H1 (cell line): Measurements from ENCODE around the gene CXXC5. TPM values are rescaled to one million over a fixed set of nuclear protein-coding genes. Genes with fewer than 3 reads are reported as not detected.

ENCODE experiments used
- CTCF ChIA-PET: fragments of 300-600 bp; sonication (Branson Sonifier 250); formaldehyde crosslinking; loops from one replicate; lab custom pipeline; 2021; ENCODE audit not compliant: partially characterized antibody; lab: Charles Lee
- POLR2A ChIA-PET: fragments of 300-600 bp; sonication (Branson Sonifier 250); formaldehyde crosslinking; loops from one replicate; lab custom pipeline; 2021; ENCODE audit warnings: inconsistent platforms; ENCODE audit not compliant: partially characterized antibody; lab: Charles Lee
- DNase-seq, 2 experiments: peaks; one replicate each; pipeline versions ENCODE4 v3.0.0 to v3.0.0-alpha.2; 2010 to 2022; ENCODE audit warnings: low spot score in 2 of 2, low read depth in 1 of 2, mixed read lengths in 1 of 2
- FAIRE-seq: peaks from 2 replicates; lab custom pipeline; 2011; peaks lifted over from hg19 to GRCh38; lab: Jason Lieb, UNC
- H2AFZ ChIP-seq: 2 replicates; pipeline ENCODE4 v1.8.1; 2012; ENCODE audit warnings: low read length, inconsistent platforms
- H2AK5ac ChIP-seq: 2 replicates; pipeline ENCODE4 v1.6.1; 2013; ENCODE audit warnings: low read depth, low read length
- H2BK120ac ChIP-seq: replicated peaks from 2 replicates; pipeline ENCODE3; 2013; ENCODE audit warnings: low read depth, low read length, inconsistent platforms
- H2BK12ac ChIP-seq: 2 replicates; pipeline ENCODE4 v1.6.1; 2013; ENCODE audit warnings: low read depth, low read length
- H2BK15ac ChIP-seq: 2 replicates; pipeline ENCODE4 v1.6.1; 2013; ENCODE audit warnings: low read length
- H2BK20ac ChIP-seq: 2 replicates; pipeline ENCODE4 v1.6.1; 2013; ENCODE audit warnings: low read length
- H2BK5ac ChIP-seq: 2 replicates; pipeline ENCODE4 v1.6.1; 2013; ENCODE audit warnings: low read depth, low read length
- H3K14ac ChIP-seq: 2 replicates; pipeline ENCODE4 v1.6.1; 2013; ENCODE audit warnings: inconsistent platforms; ENCODE audit not compliant: insufficient read length
- H3K18ac ChIP-seq: 2 replicates; pipeline ENCODE4 v1.6.1; 2013; ENCODE audit warnings: low read length; ENCODE audit errors: extremely low read depth
- H3K23ac ChIP-seq: 2 replicates; pipeline ENCODE4 v1.6.1; 2013; ENCODE audit warnings: inconsistent platforms; ENCODE audit not compliant: insufficient read length
- H3K23me2 ChIP-seq: 2 replicates; pipeline ENCODE4 v1.6.1; 2013; ENCODE audit warnings: low read depth, low read length
- H3K27ac ChIP-seq: 2 replicates; pipeline ENCODE4 v1.6.1; 2011; ENCODE audit warnings: low read depth, low read length, inconsistent platforms
- H3K27me3 ChIP-seq, 4 experiments: replicated peaks in 1 of 4; 1 replicate in 1 of 4; 2 replicates in 3 of 4; pipeline versions ENCODE4 v1.6.1 to v1.8.1; 2011 to 2013; ENCODE audit warnings: low read length in 3 of 4, mild to moderate bottlenecking in 3 of 4, inconsistent platforms in 2 of 4, mixed read lengths in 2 of 4, moderate library complexity in 1 of 4; ENCODE audit not compliant: control insufficient read depth in 3 of 4, insufficient read depth in 3 of 4; ENCODE audit errors: extremely low read depth in 1 of 4
- H3K36me3 ChIP-seq, 4 experiments: 2 replicates each; pipeline versions ENCODE4 v1.6.1 to v1.8.1; 2011 to 2013; ENCODE audit warnings: mild to moderate bottlenecking in 4 of 4, low read length in 3 of 4, moderate library complexity in 2 of 4, control low read depth in 1 of 4, inconsistent platforms in 1 of 4; ENCODE audit not compliant: insufficient read depth in 4 of 4, control insufficient read depth in 2 of 4
- H3K4ac ChIP-seq: replicated peaks from 2 replicates; pipeline ENCODE3; 2013; ENCODE audit warnings: low read length, low read depth, mixed read lengths, inconsistent platforms; ENCODE audit not compliant: insufficient read length
- H3K4me1 ChIP-seq, 4 experiments: replicated peaks in 1 of 4; 1 replicate in 1 of 4; 2 replicates in 3 of 4; pipeline versions ENCODE4 v1.6.1 to v1.8.1; 2011 to 2013; ENCODE audit warnings: low read length in 3 of 4, inconsistent platforms in 2 of 4, mixed read lengths in 1 of 4; ENCODE audit not compliant: insufficient read depth in 4 of 4, control insufficient read depth in 3 of 4
- H3K4me2 ChIP-seq, 2 experiments: 2 replicates each; pipeline versions ENCODE4 v1.6.1 to v1.8.1; 2011 to 2013; ENCODE audit warnings: low read depth in 2 of 2, low read length in 2 of 2, control low read depth in 1 of 2, inconsistent platforms in 1 of 2, mild to moderate bottlenecking in 1 of 2; ENCODE audit not compliant: insufficient read depth in 1 of 2
- H3K4me3 ChIP-seq, 4 experiments: fragments of 200-600, 300-600 bp in 1 of 4; sonication (generic), shearing (Covaris generic), sonication (Bioruptor Twin) in 1 of 4; 2 replicates each; pipeline versions ENCODE4 v1.5.1 to v1.8.1; 2011 to 2016; ENCODE audit warnings: low read length in 4 of 4, low read depth in 3 of 4, control low read depth in 2 of 4, inconsistent platforms in 2 of 4, mild to moderate bottlenecking in 2 of 4, mixed read lengths in 1 of 4, moderate library complexity in 1 of 4; ENCODE audit not compliant: insufficient read depth in 2 of 4; ENCODE audit errors: extremely low read depth in 1 of 4
- H3K56ac ChIP-seq: replicated peaks from 2 replicates; pipeline ENCODE3; 2013; ENCODE audit warnings: low read depth, mild to moderate bottlenecking, mixed read lengths, low read length, inconsistent platforms; ENCODE audit not compliant: insufficient read length
- H3K79me1 ChIP-seq: 2 replicates; pipeline ENCODE4 v1.6.1; 2013; ENCODE audit warnings: low read depth, low read length, control low read depth
- H3K79me2 ChIP-seq, 2 experiments: 2 replicates each; pipeline versions ENCODE4 v1.6.1 to v1.8.1; 2012 to 2013; ENCODE audit warnings: low read length in 2 of 2, mild to moderate bottlenecking in 2 of 2, inconsistent platforms in 1 of 2; ENCODE audit not compliant: insufficient read depth in 2 of 2, control insufficient read depth in 1 of 2
- H3K9ac ChIP-seq, 4 experiments: replicated peaks in 1 of 4; 1 replicate in 1 of 4; 2 replicates in 3 of 4; pipeline versions ENCODE4 v1.6.1 to v1.8.1; 2011 to 2013; ENCODE audit warnings: low read depth in 3 of 4, low read length in 3 of 4, control low read depth in 2 of 4, mild to moderate bottlenecking in 2 of 4, moderate library complexity in 2 of 4, inconsistent platforms in 1 of 4; ENCODE audit errors: extremely low read depth in 1 of 4
- H3K9me3 ChIP-seq, 2 experiments: 2 replicates each; pipeline versions ENCODE4 v1.6.1 to v1.8.1; 2012 to 2013; ENCODE audit warnings: mild to moderate bottlenecking in 2 of 2, moderate library complexity in 2 of 2, control low read depth in 1 of 2, inconsistent platforms in 1 of 2, low read depth in 1 of 2, low read length in 1 of 2, mixed read lengths in 1 of 2; ENCODE audit not compliant: insufficient read depth in 2 of 2
- H4K20me1 ChIP-seq, 2 experiments: replicated peaks in 1 of 2; 2 replicates each; pipeline versions ENCODE3 to v1.8.1; 2011 to 2013; ENCODE audit warnings: inconsistent platforms in 2 of 2, low read length in 2 of 2, mild to moderate bottlenecking in 1 of 2; ENCODE audit not compliant: insufficient read depth in 2 of 2, control insufficient read depth in 1 of 2
- H4K5ac ChIP-seq: 2 replicates; pipeline ENCODE4 v1.6.1; 2013; ENCODE audit warnings: low read length, low read depth, mixed read lengths, inconsistent platforms; ENCODE audit not compliant: insufficient read length
- H4K8ac ChIP-seq: 2 replicates; pipeline ENCODE4 v1.8.0; 2013; ENCODE audit warnings: mild to moderate bottlenecking, moderate library complexity, low read length, inconsistent platforms; ENCODE audit not compliant: insufficient read depth; ENCODE audit errors: extremely low read depth
- H4K91ac ChIP-seq: replicated peaks from 2 replicates; pipeline ENCODE3; 2013; ENCODE audit warnings: low read length, mixed read lengths, inconsistent platforms; ENCODE audit not compliant: insufficient read length
- E2F6 ChIP-seq: IDR thresholded peaks from 2 replicates; pipeline ENCODE4 v1.6.1; 2012; ENCODE audit warnings: inconsistent platforms
- EP300 ChIP-seq, 2 experiments: IDR thresholded peaks; 1 replicate in 1 of 2; 2 replicates in 1 of 2; pipeline ENCODE4 v1.6.1; 2011 to 2012; ENCODE audit warnings: low read depth in 2 of 2, low read length in 2 of 2, mild to moderate bottlenecking in 2 of 2, borderline replicate concordance in 1 of 2, inconsistent platforms in 1 of 2, moderate library complexity in 1 of 2
- EZH2 ChIP-seq: fragments of 200-600 bp; sonication (generic); IDR thresholded peaks from 2 replicates; pipeline ENCODE4 v1.7.1; 2012; ENCODE audit warnings: low read depth, mild to moderate bottlenecking, moderate library complexity, low read length, inconsistent platforms; ENCODE audit not compliant: severe bottlenecking
- GTF2F1 ChIP-seq: IDR thresholded peaks from 2 replicates; pipeline ENCODE4 v1.6.1; 2012; ENCODE audit warnings: low read depth, low read length, improper control_type of control experiment, borderline replicate concordance
- KDM5A ChIP-seq: fragments of 200-600 bp; IDR thresholded peaks from 2 replicates; pipeline ENCODE4 v1.7.1; 2012; ENCODE audit warnings: mild to moderate bottlenecking, low read length, inconsistent platforms, mixed read lengths
- MAFK ChIP-seq: IDR thresholded peaks from 2 replicates; pipeline ENCODE4 v1.6.1; 2012; ENCODE audit warnings: low read depth, mild to moderate bottlenecking, improper control_type of control experiment, low read length
- PHF8 ChIP-seq: fragments of 200-600 bp; sonication (generic); conservative IDR thresholded peaks from 2 replicates; pipeline ENCODE4 v1.7.1; 2012; ENCODE audit warnings: low read depth, mild to moderate bottlenecking, inconsistent platforms, low read length, moderate library complexity
- POU5F1 ChIP-seq: IDR thresholded peaks from 2 replicates; pipeline ENCODE4 v1.6.1; 2011; ENCODE audit warnings: low read depth, mild to moderate bottlenecking, low read length, moderate library complexity
- RFX5 ChIP-seq: IDR thresholded peaks from 2 replicates; pipeline ENCODE4 v1.6.1; 2011; ENCODE audit warnings: low read depth, low read length, improper control_type of control experiment, borderline replicate concordance
- SIN3A ChIP-seq, 2 experiments: IDR thresholded peaks in 1 of 2; conservative IDR thresholded peaks in 1 of 2; 2 replicates each; pipeline ENCODE4 v1.6.1; 2011 to 2012; ENCODE audit warnings: low read length in 2 of 2, improper control_type of control experiment in 1 of 2, low read depth in 1 of 2, mild to moderate bottlenecking in 1 of 2
- SP4 ChIP-seq: IDR thresholded peaks from 2 replicates; pipeline ENCODE4 v1.6.1; 2012; ENCODE audit warnings: low read length, inconsistent platforms
- YY1 ChIP-seq: IDR thresholded peaks from 2 replicates; pipeline ENCODE4 v1.6.1; 2011; ENCODE audit warnings: low read depth, mild to moderate bottlenecking, low read length
- WGBS, 2 experiments: shearing (Covaris generic) in 1 of 2; methylation state at CpG; one replicate each; pipeline versions ENCODE4 v1.1.6 to v1.1.7; 2013 to 2015; ENCODE audit warnings: low lambda C conversion rate in 2 of 2, mixed read lengths in 2 of 2, inconsistent platforms in 1 of 2, low coverage in 1 of 2, missing lambda C conversion rate in 1 of 2; ENCODE audit not compliant: insufficient replicate concordance in 2 of 2, insufficient coverage in 1 of 2, insufficient read length in 1 of 2; ENCODE audit errors: extremely low coverage in 1 of 2, missing lambda C conversion rate in 1 of 2; 5-methylcytosine and 5-hydroxymethylcytosine counted together
- polyA plus RNA-seq, 7 experiments: library from polyadenylated mRNA; depleted of rRNA in 3 of 7; stranded (reverse) in 5 of 7; unstranded in 2 of 7; fragments of >200 nt in 5 of 7; fragments of 200-250 nt in 2 of 7; gene quantifications; 1 replicate in 5 of 7; 2 replicates in 1 of 7; 4 replicates in 1 of 7; pipeline versions ENCODE4 v1.2.1 to v1.2.3, GENCODE V29; 2011 to 2013; ENCODE audit warnings: missing spikeins in 2 of 7, mixed read lengths in 2 of 7
- total RNA-seq: library from RNA; stranded (reverse); fragmentation: NEBNext Ultra II Directional; extraction: Animal tissue kit (Norgen Biotek cat#: 25700); gene quantifications from 2 replicates; pipeline ENCODE4 v1.2.1, GENCODE V29; 2021

Gene CXXC5
- total and polyA plus RNA-seq, 2 of the 8 experiments (the other 6 are each of a cell fraction or from before 2014, with no cell fraction given) = 61.4 to 74.0 TPM

DNA sequence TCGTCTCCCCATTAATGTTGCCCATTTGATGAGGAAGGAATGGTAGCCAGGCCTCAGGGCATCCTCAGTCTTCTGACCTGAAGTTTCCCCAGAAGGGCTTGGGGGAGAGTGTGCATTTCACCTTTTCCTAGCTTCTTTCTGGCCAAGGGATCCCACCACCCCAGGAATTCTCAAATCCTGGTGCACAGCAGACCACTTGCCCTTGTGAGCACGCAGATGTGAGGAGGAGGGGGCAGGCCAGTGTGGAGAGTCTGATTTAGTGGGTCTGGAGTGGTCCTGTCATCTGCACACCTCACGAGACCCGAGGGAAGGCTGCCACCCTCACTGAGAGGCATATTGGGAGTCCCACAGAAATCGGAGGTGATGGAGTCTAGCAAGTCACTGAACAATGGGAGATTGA is 64.3 kb downstream of the CXXC5 start:
- Histone ChIP-seq H4K91ac (peak overlapping the region; percentile 67), H4K8ac (no peak overlapping the region), H2BK12ac (peak overlapping the region; percentile 65), H2AFZ (no peak overlapping the region), H3K9me3 (no peaks in the 10 kb centered on the region), H2BK5ac (no peak overlapping the region; the same call in 1 of the 2 replicates), H3K56ac (no peak overlapping the region), H3K36me3 (no peaks in the 10 kb centered on the region), H3K4ac (peak overlapping the region; percentile 11), H4K5ac (no peak overlapping the region), H3K79me1 (no peaks in the 10 kb centered on the region), H3K79me2 (no peaks in the 10 kb centered on the region; a peak in 1 of 4 replicates), H4K20me1 (no peaks in the 10 kb centered on the region), H3K4me3 (peak overlapping the region in 1 of 4 experiments; percentile 79; a peak in 2 of 8 replicates), H3K23ac (no peak overlapping the region), H3K18ac (peak overlapping the region; percentile 14; the same call in 1 of the 2 replicates), H2AK5ac (0 out of 2 replicates have a peak overlapping the region, but pooled peaks have one; percentile 24), H2BK15ac (no peak overlapping the region; the same call in 1 of the 2 replicates), H2BK120ac (no peak overlapping the region), H3K27ac (no peak overlapping the region), H3K14ac (no peak overlapping the region), H3K4me2 (peak overlapping the region in 1 of 2 experiments; percentile 83; a peak in 2 of 4 replicates), H3K9ac (peak overlapping the region in 1 of 4 experiments; percentile 4; a peak in 2 of 7 replicates), H2BK20ac (peak overlapping the region; percentile 66; the same call in 1 of the 2 replicates), H3K4me1 (peaks cover 9 to 30% (median 22%) of the 10 kb centered on the region in 4 experiments), H3K27me3 (peaks cover 0 to 11% (median 9%) of the 10 kb centered on the region in 4 experiments; a peak in 4 of 7 replicates), H3K23me2 (peaks cover 20% of the 10 kb centered on the region)
- TF ChIP-seq EP300 (IDR thresholded peaks at IDR 0.05; ENCODE audit: borderline replicate concordance in 1 of 2, low read depth in 2 of 2, low read length in 2 of 2) = no peak
- no peak for TF ChIP-seq PHF8
- TF ChIP-seq GTF2F1 = no peak
- TF ChIP-seq POU5F1 = no peak
- no peak for TF ChIP-seq EZH2
- no peak for TF ChIP-seq SP4
- no peak for TF ChIP-seq SIN3A (conservative IDR thresholded peaks at IDR 0.05 in 1 of 2, IDR thresholded peaks at IDR 0.05 in 1 of 2; ENCODE audit: low read depth in 1 of 2, low read length in 2 of 2)
- TF ChIP-seq MAFK = no peak
- no peak for TF ChIP-seq E2F6
- TF ChIP-seq YY1 = no peak
- no peak for TF ChIP-seq RFX5
- no peak for TF ChIP-seq KDM5A
- POLR2A ChIA-PET = interaction anchor here (1.3 to 7.7 kb wide), 14 partner anchors 11 to 76 kb away, joined by 3 to 136 read pairs (median 10); partner anchors contain the start of gene CXXC5
- FAIRE-seq = no peak
- no peak for DNase-seq
- CTCF ChIA-PET = interaction anchor here (0.8 to 8.4 kb wide), 22 partner anchors 10 to 76 kb away, joined by 3 to 141 read pairs (median 10); no protein-coding TSS in a partner anchor
- 68% methylated on average over 5 of the region's 5 CpGs; no CpG with 5 or more reads in 1 of the 2 experiments for WGBS, 2 experiments
